HepG2 (cell line): ENCODE data around the gene AXDND1. TPM values are rescaled to one million over a fixed set of nuclear protein-coding genes. Genes with fewer than 3 reads are reported as not detected.

Experiments
- ATAC-seq: fragments of 200-7000 bp; cut with Tn5 transposase; 3 replicates; pipeline ENCODE4 v1.9.1; 2020; ENCODE audit warnings: mild to moderate bottlenecking, moderate library complexity
- BruUV-seq: library from RNA; stranded (reverse); fragments of 400-500 nt; replicated peaks from 2 replicates; lab custom pipeline; 2021; lab: Mats Ljungman, UMichigan
- CTCF ChIA-PET: fragments of 300-600 bp; formaldehyde crosslinking; extraction: SDS; loops from one replicate; lab custom pipeline; 2021; ENCODE audit warnings: low total read pairs, inconsistent platforms, low intra/inter-chr PET ratio; lab: Yijun Ruan, JAX
- POLR2A ChIA-PET: fragments of 350-600 bp; sonication (Branson Sonifier 250); formaldehyde crosslinking; loops from one replicate; lab custom pipeline; 2020; ENCODE audit warnings: antibody characterized with exemption, inconsistent platforms; lab: Yijun Ruan, JAX
- DNase-seq: peaks from one replicate; pipeline ENCODE4 v3.0.0-alpha.2; 2015; ENCODE audit warnings: low spot score
- FAIRE-seq: peaks from 3 replicates; lab custom pipeline; 2011; peaks lifted over from hg19 to GRCh38; lab: Jason Lieb, UNC
- H2AFZ ChIP-seq: one replicate; pipeline ENCODE4 v1.6.1; 2011; ENCODE audit warnings: low read length, inconsistent platforms
- H3K27ac ChIP-seq: fragments of 300-600 bp; 3 replicates; pipeline ENCODE4 v1.8.0; 2011; ENCODE audit warnings: mixed run types, mild to moderate bottlenecking, mixed read lengths, low read length, inconsistent platforms; ENCODE audit not compliant: insufficient read depth; ENCODE audit errors: extremely low read length
- H3K27me3 ChIP-seq, 2 experiments: fragments of 200-600 bp in 1 of 2; 2 replicates in 1 of 2; 3 replicates in 1 of 2; pipeline versions ENCODE4 v1.6.0 to v1.8.0; 2011; ENCODE audit warnings: low read length in 2 of 2, mild to moderate bottlenecking in 2 of 2, moderate library complexity in 2 of 2, inconsistent platforms in 1 of 2; ENCODE audit not compliant: insufficient read depth in 2 of 2, control insufficient read depth in 1 of 2
- H3K36me3 ChIP-seq, 2 experiments: fragments of 200-600 bp in 1 of 2; replicated peaks in 1 of 2; 2 replicates in 1 of 2; 3 replicates in 1 of 2; pipeline versions ENCODE4 v1.5.1 to v1.8.0; 2011; ENCODE audit warnings: low read length in 2 of 2, inconsistent platforms in 1 of 2; ENCODE audit not compliant: insufficient read depth in 2 of 2, control insufficient read depth in 1 of 2
- H3K4me1 ChIP-seq: 2 replicates; pipeline ENCODE4 v1.5.1; 2012; ENCODE audit warnings: low read length, inconsistent platforms; ENCODE audit not compliant: insufficient read depth
- H3K4me2 ChIP-seq: 2 replicates; pipeline ENCODE4 v1.6.0; 2011; ENCODE audit warnings: low read depth, low read length, inconsistent platforms
- H3K4me3 ChIP-seq, 3 experiments: fragments of 200-600 bp in 1 of 3; sonication (generic), shearing (Covaris generic) in 1 of 3; replicated peaks in 1 of 3; 2 replicates each; pipeline ENCODE4 v1.5.1; 2011 to 2016; ENCODE audit warnings: low read length in 3 of 3, inconsistent platforms in 2 of 3, low read depth in 2 of 3, mild to moderate bottlenecking in 2 of 3, control low read depth in 1 of 3, mixed read lengths in 1 of 3; ENCODE audit not compliant: insufficient read depth in 1 of 3
- H3K79me2 ChIP-seq: one replicate; pipeline ENCODE4 v1.6.1; 2011; ENCODE audit warnings: low read length, inconsistent platforms; ENCODE audit not compliant: insufficient read depth
- H3K9ac ChIP-seq: 2 replicates; pipeline ENCODE4 v1.6.0; 2011; ENCODE audit warnings: mild to moderate bottlenecking, low read depth, low read length, inconsistent platforms; ENCODE audit not compliant: insufficient read depth
- H3K9me3 ChIP-seq: 2 replicates; pipeline ENCODE4 v1.5.1; 2012; ENCODE audit warnings: mild to moderate bottlenecking, low read length
- H4K20me1 ChIP-seq: 2 replicates; pipeline ENCODE4 v1.6.0; 2011; ENCODE audit warnings: inconsistent platforms, mild to moderate bottlenecking, low read length, moderate library complexity; ENCODE audit not compliant: insufficient read depth
- FUBP1 ChIP-seq: sonication (generic); formaldehyde crosslinking; IDR thresholded peaks from 2 replicates; pipeline ENCODE4 v1.5.1; 2020; ENCODE audit warnings: missing genetic modification reagents, mild to moderate bottlenecking, borderline replicate concordance
- KDM5A ChIP-seq: fragments of 200-600 bp; sonication (generic); IDR thresholded peaks from 2 replicates; pipeline ENCODE4 v1.7.0; 2018; ENCODE audit warnings: antibody characterized with exemption, mild to moderate bottlenecking, low read length, borderline replicate concordance
- YY1 ChIP-seq: IDR thresholded peaks from 2 replicates; pipeline ENCODE4 v1.6.1; 2011; ENCODE audit warnings: low read length, low read depth, moderate library complexity, mild to moderate bottlenecking; ENCODE audit not compliant: insufficient read depth, insufficient replicate concordance
- ZNF83 ChIP-seq: sonication (generic); formaldehyde crosslinking; IDR thresholded peaks from 2 replicates; pipeline ENCODE4 v1.4.0; 2020; ENCODE audit warnings: missing genetic modification reagents, mild to moderate bottlenecking, borderline replicate concordance
- ZZZ3 ChIP-seq: sonication (generic); formaldehyde crosslinking; IDR thresholded peaks from 2 replicates; pipeline ENCODE4 v1.4.0; 2020; ENCODE audit warnings: missing genetic modification reagents, mild to moderate bottlenecking, borderline replicate concordance
- WGBS: methylation state at CpG from one replicate; pipeline ENCODE4 v1.1.6; 2017; ENCODE audit warnings: low lambda C conversion rate; 5-methylcytosine and 5-hydroxymethylcytosine counted together
- in situ Hi-C: cut with HindIII; loops from 2 replicates; pipeline ENCODE4 v1.10.0; 2017; ENCODE audit warnings: low pct_unique_long_range_greater_than_20kb; ENCODE audit not compliant: extremely low pct_ligation_motif_present
- intact Hi-C: fragments of 100-400 bp; cut with micrococcal nuclease; formaldehyde crosslinking; loops from one replicate; pipeline ENCODE4 v1.10.0; 2022; ENCODE audit not compliant: unreplicated experiment
- polyA plus RNA-seq, 8 experiments: library from polyadenylated mRNA; depleted of rRNA in 3 of 8; stranded (reverse) in 7 of 8; unstranded in 1 of 8; fragments of >200 nt; fragmentation: Illumina TruSeq in 4 of 8; extraction: Trizol in 4 of 8; gene quantifications; 2 replicates each; pipeline versions ENCODE4 v1.2.1 to v1.2.3, GENCODE V29; 2011 to 2016; ENCODE audit warnings: low read depth in 4 of 8, missing spikeins in 1 of 8, mixed read lengths in 1 of 8; ENCODE audit not compliant: insufficient read depth in 1 of 8
- total RNA-seq, 5 experiments: library from RNA; depleted of rRNA; stranded (reverse); fragments of >200 nt; fragmentation: Illumina TruSeq; extraction: Trizol; gene quantifications; 2 replicates each; pipeline ENCODE4 v1.2.3, GENCODE V29; 2016; ENCODE audit warnings: low read depth in 1 of 5

AXDND1 gene
- total and polyA plus RNA-seq, 2 of the 13 experiments (the other 11 are each of a cell fraction or from before 2014, with no cell fraction given), result 0.15 to 0.40 TPM

DNA sequence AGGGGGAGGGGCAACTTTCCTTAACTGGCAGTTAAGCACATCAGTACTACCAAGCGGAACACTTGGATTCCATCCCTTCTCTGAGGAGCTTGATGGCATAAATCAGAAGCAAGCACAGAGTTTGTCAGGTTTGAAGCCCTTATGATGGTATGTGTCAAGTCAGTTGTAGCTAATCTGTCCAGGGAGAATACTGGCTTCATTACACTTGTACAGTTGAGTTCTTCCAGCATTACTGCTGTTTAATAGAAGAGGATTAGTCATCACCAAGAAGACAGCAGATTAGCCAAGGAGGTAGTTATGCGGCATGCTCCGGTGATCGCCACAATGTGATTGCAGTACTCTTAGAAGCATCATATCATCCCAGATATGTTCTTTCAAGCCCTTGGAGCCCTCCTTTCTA, 223.7 kb downstream of the AXDND1 start:
- TF ChIP-seq FUBP1 (CRISPR knock-in tag) (no peak), ZZZ3 (CRISPR knock-in tag) (no peak), YY1 (no peak)
- no peak overlapping the region for H3K27ac ChIP-seq
- no peak for DNase-seq
- no peak for FAIRE-seq
- H4K20me1 ChIP-seq, result no peaks in the 10 kb centered on the region
- H3K4me1 ChIP-seq, result no peaks in the 10 kb centered on the region
- H3K9me3 ChIP-seq, result no peaks in the 10 kb centered on the region
- ChIA-PET POLR2A (no interaction called here), CTCF (no interaction called here)
- ATAC-seq, result no peak
- 95% methylated on average over 4 of the region's 4 CpGs for WGBS
- H3K36me3 ChIP-seq, result no peaks in the 10 kb centered on the region
- BruUV-seq, result no TSS peak
- no peak overlapping the region for H3K4me3 ChIP-seq
- in situ Hi-C loops, result loop anchor here (25.0 kb wide), 1 partner anchor 327 kb away; no protein-coding TSS in a partner anchor
- no peaks in the 10 kb centered on the region for H3K79me2 ChIP-seq
- intact Hi-C loops, result no loop called here
- no peak overlapping the region for H2AFZ ChIP-seq
- H3K9ac ChIP-seq, result no peak overlapping the region
- peaks cover 0 to 6% of the 10 kb centered on the region in 2 experiments; a peak in 1 of 5 replicates for H3K27me3 ChIP-seq
- no peak overlapping the region for H3K4me2 ChIP-seq

DNA sequence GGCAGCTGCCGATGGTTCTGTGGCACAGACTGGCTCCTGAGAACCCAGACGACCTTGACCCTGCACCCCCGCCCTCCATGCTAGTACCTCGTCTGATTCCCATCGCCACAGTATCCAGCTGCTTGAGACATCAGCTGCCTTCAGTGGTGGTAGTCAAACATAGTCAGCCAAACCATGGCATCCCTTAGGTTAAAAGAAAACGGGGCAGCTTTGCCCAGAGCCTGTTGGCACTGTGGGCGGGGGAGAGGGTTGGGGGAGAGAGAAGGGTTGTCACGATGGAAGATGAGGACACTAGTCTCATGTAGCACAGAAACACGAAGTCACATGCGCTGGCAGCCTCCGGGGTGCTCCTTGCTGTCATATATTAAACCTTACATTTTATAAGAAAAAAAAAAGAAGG, 224.9 kb downstream of the AXDND1 start:
- in situ Hi-C loops, result loop anchor here (25.0 kb wide), 1 partner anchor 328 kb away; no protein-coding TSS in a partner anchor
- no peaks in the 10 kb centered on the region for H3K9me3 ChIP-seq
- ChIA-PET POLR2A (no interaction called here), CTCF (no interaction called here)
- H3K4me1 ChIP-seq, result no peaks in the 10 kb centered on the region
- TF ChIP-seq KDM5A (no peak), ZNF83 (CRISPR knock-in tag) (no peak)
- no TSS peak for BruUV-seq
- H4K20me1 ChIP-seq, result no peaks in the 10 kb centered on the region
- intact Hi-C loops, result no loop called here
- no peak overlapping the region for H3K9ac ChIP-seq
- no peak for FAIRE-seq
- no peak overlapping the region for H3K27ac ChIP-seq
- no peak for ATAC-seq
- H3K4me3 ChIP-seq, result no peak overlapping the region
- no peak overlapping the region for H3K4me2 ChIP-seq
- H3K27me3 ChIP-seq, result 0 out of 5 replicates have a peak, but pooled peaks cover 0 to 6% of the 10 kb centered on the region in 2 experiments
- 41% methylated on average over 6 of the region's 11 CpGs for WGBS
- no peak overlapping the region for H2AFZ ChIP-seq
- H3K36me3 ChIP-seq, result no peaks in the 10 kb centered on the region
- DNase-seq, result no peak
- no peaks in the 10 kb centered on the region for H3K79me2 ChIP-seq
